Measurements from ENCODE around the gene DDOST. TPM values are rescaled to one million over a fixed set of nuclear protein-coding genes. Genes with fewer than 3 reads are reported as not detected.

Gene DDOST
- total and polyA plus RNA-seq, 10 of the 15 experiments (the other 5 are each of a cell fraction or from before 2014, with no cell fraction given) = 100 to 274 (median 201) TPM

DNA sequence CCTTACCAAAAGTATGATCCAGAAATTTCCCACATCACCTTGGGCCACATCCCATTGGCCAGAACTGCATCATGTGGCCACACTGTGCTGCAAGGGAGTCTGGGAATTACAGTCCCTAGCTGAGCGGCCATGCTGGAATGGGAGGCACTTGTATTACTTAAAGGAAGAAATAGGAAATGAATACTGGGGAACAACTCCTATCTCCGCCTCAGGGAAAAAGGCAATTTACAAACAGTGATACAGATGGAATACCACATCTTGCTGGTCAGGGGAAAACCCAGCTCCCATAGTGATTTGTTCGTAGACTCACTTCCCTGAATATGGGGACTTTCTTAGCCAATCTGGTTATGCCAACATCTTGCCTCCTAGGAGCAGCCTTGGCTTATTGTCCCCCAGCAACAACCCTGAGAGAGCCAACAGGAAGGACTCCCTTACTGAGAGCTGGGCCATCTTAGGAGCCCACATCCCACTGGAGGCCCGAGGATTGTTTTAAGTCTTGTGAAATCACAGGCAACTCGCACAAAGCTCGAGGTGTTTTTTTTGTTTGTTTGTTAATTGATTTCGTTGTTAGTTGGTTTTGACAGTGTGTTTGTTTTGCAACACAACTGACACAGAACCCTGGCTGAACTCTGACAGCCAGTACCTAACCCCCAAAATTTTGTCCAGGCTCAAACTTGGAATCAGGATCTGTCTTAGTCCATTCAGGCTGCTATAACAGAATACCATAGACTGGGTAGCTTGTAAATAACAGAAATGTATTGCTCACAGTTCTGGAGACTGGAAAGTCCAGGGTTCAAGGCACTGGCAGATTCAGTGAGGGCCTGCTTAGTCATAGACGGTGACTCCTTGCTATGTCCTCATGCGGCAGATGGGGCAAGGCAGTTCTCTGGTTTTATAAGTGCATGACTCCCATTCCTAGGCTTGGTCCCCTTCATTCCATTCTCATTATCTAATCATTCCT, 57.4 kb downstream of the DDOST start:
- FAIRE-seq (no peak), ATAC-seq (no peak), DNase-seq (ENCODE audit: low read depth, low spot score) (no peak)
- Histone ChIP-seq H3K36me3 (ENCODE audit: control insufficient read depth in 2 of 2, insufficient read depth in 2 of 2, low read length in 1 of 2) (no peaks in the 10 kb centered on the region), H4K20me1 (ENCODE audit: control insufficient read depth, insufficient read depth) (no peaks in the 10 kb centered on the region), H3K4me3 (no peak overlapping the region), H3K9me3 (replicated peaks; ENCODE audit: control insufficient read depth, insufficient read depth, low read length) (no peaks in the 10 kb centered on the region; the same call in 2 of the 3 replicates), H3K27me3 (replicated peaks in 1 of 2; ENCODE audit: control insufficient read depth in 2 of 2, insufficient read depth in 2 of 2, low read length in 1 of 2) (no peaks in the 10 kb centered on the region), H3K4me2 (ENCODE audit: control insufficient read depth, insufficient read depth) (no peak overlapping the region), H3K4me1 (ENCODE audit: control insufficient read depth, insufficient read depth, low read length) (no peaks in the 10 kb centered on the region), H3K79me2 (ENCODE audit: control insufficient read depth, insufficient read depth, low read length) (no peaks in the 10 kb centered on the region), H3K9ac (ENCODE audit: control insufficient read depth, insufficient read depth, low read length) (no peak overlapping the region), H2AFZ (ENCODE audit: control insufficient read depth, low read depth, low read length) (no peak overlapping the region), H3K27ac (ENCODE audit: control insufficient read depth, insufficient read depth) (no peak overlapping the region)
- ChIA-PET SMC1A (ENCODE audit: uncharacterized antibody, unreplicated experiment) (no interaction called here), POLR2A (no interaction called here), RAD21 (ENCODE audit: unreplicated experiment) (no interaction called here), CTCF (interaction anchor here (0.7 kb wide), 1 partner anchor 11 kb away, joined by 3 read pairs; no protein-coding TSS in a partner anchor)
- 48% methylated on average over 9 of the region's 9 CpGs for WGBS (ENCODE audit: insufficient coverage, insufficient replicate concordance, low lambda C conversion rate, missing lambda C conversion rate)
- BruUV-seq (replicated peaks) = no TSS peak
- intact Hi-C loops (cut with micrococcal nuclease; ENCODE audit: unreplicated experiment) (no loop called here), in situ Hi-C loops (cut with MboI) (no loop called here)
- TF ChIP-seq TCF12 (IDR thresholded peaks at IDR 0.05; ENCODE audit: low read depth, low read length) (no peak), YY1 (IDR thresholded peaks at IDR 0.05; ENCODE audit: low read depth, low read length) (peak; percentile 65; the same call in 1 of the 2 replicates), USF1 (IDR thresholded peaks at IDR 0.05; ENCODE audit: borderline replicate concordance, extremely low read length, insufficient read depth, low read depth, low read length) (peak; percentile 27), NR2C2 (IDR thresholded peaks at IDR 0.05; ENCODE audit: borderline replicate concordance, control insufficient read depth, insufficient read length, low read depth) (no peak), USF2 (IDR thresholded peaks at IDR 0.05; ENCODE audit: borderline replicate concordance, low read depth, low read length) (no peak; the same call in 1 of the 2 replicates), CEBPB (IDR thresholded peaks at IDR 0.05; ENCODE audit: borderline replicate concordance in 1 of 2, low read depth in 2 of 2, low read length in 2 of 2) (no peak)
- TF ChIP-seq, protein P1, sequence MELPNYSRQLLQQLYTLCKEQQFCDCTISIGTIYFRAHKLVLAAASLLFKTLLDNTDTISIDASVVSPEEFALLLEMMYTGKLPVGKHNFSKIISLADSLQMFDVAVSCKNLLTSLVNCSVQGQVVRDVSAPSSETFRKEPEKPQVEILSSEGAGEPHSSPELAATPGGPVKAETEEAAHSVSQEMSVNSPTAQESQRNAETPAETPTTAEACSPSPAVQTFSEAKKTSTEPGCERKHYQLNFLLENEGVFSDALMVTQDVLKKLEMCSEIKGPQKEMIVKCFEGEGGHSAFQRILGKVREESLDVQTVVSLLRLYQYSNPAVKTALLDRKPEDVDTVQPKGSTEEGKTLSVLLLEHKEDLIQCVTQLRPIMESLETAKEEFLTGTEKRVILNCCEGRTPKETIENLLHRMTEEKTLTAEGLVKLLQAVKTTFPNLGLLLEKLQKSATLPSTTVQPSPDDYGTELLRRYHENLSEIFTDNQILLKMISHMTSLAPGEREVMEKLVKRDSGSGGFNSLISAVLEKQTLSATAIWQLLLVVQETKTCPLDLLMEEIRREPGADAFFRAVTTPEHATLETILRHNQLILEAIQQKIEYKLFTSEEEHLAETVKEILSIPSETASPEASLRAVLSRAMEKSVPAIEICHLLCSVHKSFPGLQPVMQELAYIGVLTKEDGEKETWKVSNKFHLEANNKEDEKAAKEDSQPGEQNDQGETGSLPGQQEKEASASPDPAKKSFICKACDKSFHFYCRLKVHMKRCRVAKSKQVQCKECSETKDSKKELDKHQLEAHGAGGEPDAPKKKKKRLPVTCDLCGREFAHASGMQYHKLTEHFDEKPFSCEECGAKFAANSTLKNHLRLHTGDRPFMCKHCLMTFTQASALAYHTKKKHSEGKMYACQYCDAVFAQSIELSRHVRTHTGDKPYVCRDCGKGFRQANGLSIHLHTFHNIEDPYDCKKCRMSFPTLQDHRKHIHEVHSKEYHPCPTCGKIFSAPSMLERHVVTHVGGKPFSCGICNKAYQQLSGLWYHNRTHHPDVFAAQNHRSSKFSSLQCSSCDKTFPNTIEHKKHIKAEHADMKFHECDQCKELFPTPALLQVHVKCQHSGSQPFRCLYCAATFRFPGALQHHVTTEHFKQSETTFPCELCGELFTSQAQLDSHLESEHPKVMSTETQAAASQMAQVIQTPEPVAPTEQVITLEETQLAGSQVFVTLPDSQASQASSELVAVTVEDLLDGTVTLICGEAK (IDR thresholded peaks at IDR 0.05; ENCODE audit: borderline replicate concordance) = no peak
- TF ChIP-seq, protein P2, sequence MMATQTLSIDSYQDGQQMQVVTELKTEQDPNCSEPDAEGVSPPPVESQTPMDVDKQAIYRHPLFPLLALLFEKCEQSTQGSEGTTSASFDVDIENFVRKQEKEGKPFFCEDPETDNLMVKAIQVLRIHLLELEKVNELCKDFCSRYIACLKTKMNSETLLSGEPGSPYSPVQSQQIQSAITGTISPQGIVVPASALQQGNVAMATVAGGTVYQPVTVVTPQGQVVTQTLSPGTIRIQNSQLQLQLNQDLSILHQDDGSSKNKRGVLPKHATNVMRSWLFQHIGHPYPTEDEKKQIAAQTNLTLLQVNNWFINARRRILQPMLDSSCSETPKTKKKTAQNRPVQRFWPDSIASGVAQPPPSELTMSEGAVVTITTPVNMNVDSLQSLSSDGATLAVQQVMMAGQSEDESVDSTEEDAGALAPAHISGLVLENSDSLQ (IDR thresholded peaks at IDR 0.05) = no peak
- TF ChIP-seq, protein P3, sequence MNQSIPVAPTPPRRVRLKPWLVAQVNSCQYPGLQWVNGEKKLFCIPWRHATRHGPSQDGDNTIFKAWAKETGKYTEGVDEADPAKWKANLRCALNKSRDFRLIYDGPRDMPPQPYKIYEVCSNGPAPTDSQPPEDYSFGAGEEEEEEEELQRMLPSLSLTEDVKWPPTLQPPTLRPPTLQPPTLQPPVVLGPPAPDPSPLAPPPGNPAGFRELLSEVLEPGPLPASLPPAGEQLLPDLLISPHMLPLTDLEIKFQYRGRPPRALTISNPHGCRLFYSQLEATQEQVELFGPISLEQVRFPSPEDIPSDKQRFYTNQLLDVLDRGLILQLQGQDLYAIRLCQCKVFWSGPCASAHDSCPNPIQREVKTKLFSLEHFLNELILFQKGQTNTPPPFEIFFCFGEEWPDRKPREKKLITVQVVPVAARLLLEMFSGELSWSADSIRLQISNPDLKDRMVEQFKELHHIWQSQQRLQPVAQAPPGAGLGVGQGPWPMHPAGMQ (IDR thresholded peaks at IDR 0.05; ENCODE audit: borderline replicate concordance) = no peak
